NT2/D1 (cell line): ENCODE measurements around the gene S1PR1.

Source experiments
- SUZ12 ChIP-seq: IDR thresholded peaks from 2 replicates; pipeline ENCODE4 v1.6.1; 2011; ENCODE audit not compliant: insufficient read length, insufficient read depth; ENCODE audit errors: extremely low read depth
- YY1 ChIP-seq: IDR thresholded peaks from 2 replicates; pipeline ENCODE4 v1.6.1; 2011; ENCODE audit not compliant: insufficient read length, insufficient read depth
- ZNF274 ChIP-seq: IDR thresholded peaks from 2 replicates; pipeline ENCODE4 v1.6.1; 2011; ENCODE audit warnings: mild to moderate bottlenecking, low read depth, low read length

DNA sequence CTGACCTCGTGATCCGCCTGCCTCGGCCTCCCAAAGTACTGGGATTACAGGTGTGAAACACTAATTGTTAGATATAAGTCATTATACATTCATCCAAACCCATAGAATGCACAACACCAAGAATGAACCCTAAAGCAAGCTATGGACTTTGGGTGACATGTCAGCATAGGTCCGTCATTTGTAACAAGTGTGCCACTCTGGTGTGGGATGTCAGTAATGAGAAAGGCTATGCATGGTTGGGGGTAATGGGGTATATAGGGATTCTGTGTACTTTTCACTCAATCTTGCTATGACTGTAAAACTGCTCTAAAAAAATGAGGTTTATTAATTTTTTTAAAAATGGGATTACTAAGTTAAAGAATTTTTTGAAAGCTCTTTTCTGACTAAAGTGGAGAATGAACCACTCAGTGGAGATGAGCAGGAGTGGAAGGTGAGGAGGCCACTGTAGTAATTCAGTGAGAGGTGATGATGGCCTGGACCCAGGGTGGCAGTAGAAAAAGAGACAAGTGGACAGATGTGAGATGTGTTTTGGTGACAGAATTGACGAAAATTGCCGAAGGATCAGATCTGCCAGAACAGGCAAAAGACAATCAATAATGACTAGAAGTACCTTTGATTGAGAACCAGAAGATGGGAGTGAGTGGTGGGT, 21.3 kb upstream of the S1PR1 start:
- TF ChIP-seq SUZ12 (no peak), ZNF274 (no peak), YY1 (no peak)
